ENCODE measurements around the gene MOV10L1. TPM values are rescaled to one million over a fixed set of nuclear protein-coding genes. Genes with fewer than 3 reads are reported as not detected.

The MOV10L1 gene
- total RNA-seq, 1 experiment from 2014 or later, result not detected

DNA sequence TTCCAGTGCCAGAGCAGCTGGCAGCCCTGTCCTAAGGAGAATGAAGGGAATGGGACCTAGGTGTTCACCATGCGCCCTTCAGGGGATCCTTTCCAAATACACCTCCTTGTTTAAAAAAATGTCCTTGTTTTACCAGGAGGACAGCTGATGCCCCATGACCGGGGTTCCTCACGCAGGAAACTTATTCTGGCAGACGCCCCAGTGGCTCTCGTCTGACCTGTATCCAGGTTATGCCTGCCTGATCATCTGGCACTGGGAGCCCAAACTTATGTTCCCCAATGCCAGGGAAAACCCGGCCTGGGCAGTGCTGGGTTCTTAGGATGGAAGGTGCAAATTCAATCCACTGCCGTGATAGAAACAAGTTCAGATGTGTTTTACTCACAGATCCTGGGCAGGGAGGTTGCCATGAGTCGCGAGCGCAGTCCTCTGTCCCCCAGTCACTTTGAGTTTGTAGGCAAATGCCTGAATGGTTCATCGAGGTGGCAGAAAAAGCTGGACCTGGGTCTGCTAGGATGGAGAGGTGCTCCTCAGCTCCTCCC is 31.5 kb downstream of the MOV10L1 start:
- TF ChIP-seq EZH2 (IDR thresholded peaks at IDR 0.05; ENCODE audit: borderline replicate concordance, low read depth, low read length, poor library complexity, severe bottlenecking), result no peak
- TF ChIP-seq, protein P1, sequence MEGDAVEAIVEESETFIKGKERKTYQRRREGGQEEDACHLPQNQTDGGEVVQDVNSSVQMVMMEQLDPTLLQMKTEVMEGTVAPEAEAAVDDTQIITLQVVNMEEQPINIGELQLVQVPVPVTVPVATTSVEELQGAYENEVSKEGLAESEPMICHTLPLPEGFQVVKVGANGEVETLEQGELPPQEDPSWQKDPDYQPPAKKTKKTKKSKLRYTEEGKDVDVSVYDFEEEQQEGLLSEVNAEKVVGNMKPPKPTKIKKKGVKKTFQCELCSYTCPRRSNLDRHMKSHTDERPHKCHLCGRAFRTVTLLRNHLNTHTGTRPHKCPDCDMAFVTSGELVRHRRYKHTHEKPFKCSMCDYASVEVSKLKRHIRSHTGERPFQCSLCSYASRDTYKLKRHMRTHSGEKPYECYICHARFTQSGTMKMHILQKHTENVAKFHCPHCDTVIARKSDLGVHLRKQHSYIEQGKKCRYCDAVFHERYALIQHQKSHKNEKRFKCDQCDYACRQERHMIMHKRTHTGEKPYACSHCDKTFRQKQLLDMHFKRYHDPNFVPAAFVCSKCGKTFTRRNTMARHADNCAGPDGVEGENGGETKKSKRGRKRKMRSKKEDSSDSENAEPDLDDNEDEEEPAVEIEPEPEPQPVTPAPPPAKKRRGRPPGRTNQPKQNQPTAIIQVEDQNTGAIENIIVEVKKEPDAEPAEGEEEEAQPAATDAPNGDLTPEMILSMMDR (conservative IDR thresholded peaks at IDR 0.05; ENCODE audit: low read depth, low read length), result no peak
- intact Hi-C loops (cut with micrococcal nuclease; ENCODE audit: unreplicated experiment), result no loop called here
- BruUV-seq (replicated peaks), result no TSS peak
- CTCF ChIA-PET, result no interaction called here
- Histone ChIP-seq H3K36me3 (ENCODE audit: insufficient read depth, low read length, poor library complexity, severe bottlenecking) (no peaks in the 10 kb centered on the region), H3K9me3 (ENCODE audit: low read depth, low read length, poor library complexity, severe bottlenecking) (no peaks in the 10 kb centered on the region), H3K4me1 (ENCODE audit: insufficient read depth, low read length, poor library complexity, severe bottlenecking) (no peaks in the 10 kb centered on the region), H3K27me3 (replicated peaks; ENCODE audit: insufficient read depth, low read depth, low read length, poor library complexity) (no peaks in the 10 kb centered on the region), H3K4me3 (ENCODE audit: low read depth, low read length, poor library complexity, severe bottlenecking) (no peak overlapping the region), H3K27ac (ENCODE audit: low read depth, low read length, poor library complexity, severe bottlenecking) (no peak overlapping the region)
- POLR2A ChIA-PET (ENCODE audit: low non-redundant PET), result no interaction called here
- no peak for DNase-seq (ENCODE audit: low spot score)

DNA sequence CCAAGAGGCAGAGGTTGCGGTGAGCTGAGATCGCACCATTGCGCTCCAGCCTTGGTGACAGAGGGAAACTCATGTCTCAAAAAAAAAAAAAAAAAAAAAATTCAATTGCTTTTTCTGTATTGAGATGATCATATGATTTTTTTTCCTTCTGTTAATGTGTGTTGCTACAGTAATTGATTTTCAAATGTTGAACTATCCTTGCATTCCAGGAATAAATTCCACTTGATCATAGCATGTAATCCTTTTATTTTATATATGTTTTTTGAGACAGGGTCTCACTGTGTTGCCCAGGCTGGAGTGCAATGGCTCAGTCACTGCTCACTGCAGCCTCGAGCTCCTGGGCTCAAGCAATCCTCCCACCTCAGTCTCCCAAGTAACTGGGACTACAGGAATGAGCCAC is 33.3 kb downstream of the MOV10L1 start:
- no peaks in the 10 kb centered on the region for H3K4me1 ChIP-seq (ENCODE audit: insufficient read depth, low read length, poor library complexity, severe bottlenecking)
- no peak overlapping the region for H3K27ac ChIP-seq (ENCODE audit: low read depth, low read length, poor library complexity, severe bottlenecking)
- no peaks in the 10 kb centered on the region for H3K9me3 ChIP-seq (ENCODE audit: low read depth, low read length, poor library complexity, severe bottlenecking)
- no TSS peak for BruUV-seq (replicated peaks)
- no peaks in the 10 kb centered on the region for H3K36me3 ChIP-seq (ENCODE audit: insufficient read depth, low read length, poor library complexity, severe bottlenecking)
- no peak for DNase-seq (ENCODE audit: low spot score)
- POLR2A ChIA-PET (ENCODE audit: low non-redundant PET), result interaction anchor here (0.7 kb wide), 1 partner anchor 29 kb away, joined by 3 read pairs; no protein-coding TSS in a partner anchor
- CTCF ChIA-PET, result no interaction called here
- no peak for TF ChIP-seq EZH2 (IDR thresholded peaks at IDR 0.05; ENCODE audit: borderline replicate concordance, low read depth, low read length, poor library complexity, severe bottlenecking)
- TF ChIP-seq, protein P1 (conservative IDR thresholded peaks at IDR 0.05; ENCODE audit: low read depth, low read length), result no peak
- intact Hi-C loops (cut with micrococcal nuclease; ENCODE audit: unreplicated experiment), result no loop called here
- H3K4me3 ChIP-seq (ENCODE audit: low read depth, low read length, poor library complexity, severe bottlenecking), result no peak overlapping the region
- H3K27me3 ChIP-seq (replicated peaks; ENCODE audit: insufficient read depth, low read depth, low read length, poor library complexity), result no peaks in the 10 kb centered on the region

DNA sequence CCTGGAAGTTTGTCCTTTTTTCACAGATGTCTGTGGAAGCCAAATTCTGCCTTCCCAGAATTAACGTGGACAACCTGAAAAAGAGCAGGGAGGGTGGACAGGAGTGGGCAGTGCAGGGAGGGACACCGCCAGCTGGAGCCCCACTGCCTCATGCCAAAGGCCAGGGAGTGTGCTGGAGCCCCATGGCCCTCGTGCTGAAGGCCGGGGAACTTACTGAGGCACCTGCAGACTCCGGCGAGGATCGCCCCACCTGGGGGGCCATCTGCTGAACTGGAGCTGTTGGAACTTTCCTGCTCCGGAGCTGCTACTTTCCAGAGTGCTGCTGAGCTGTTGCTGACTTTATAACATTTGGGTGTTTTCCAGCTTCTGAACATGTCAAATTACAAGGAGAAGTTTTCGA is 35.2 kb downstream of the MOV10L1 start:
- no peaks in the 10 kb centered on the region for H3K9me3 ChIP-seq (ENCODE audit: low read depth, low read length, poor library complexity, severe bottlenecking)
- BruUV-seq (replicated peaks), result no TSS peak
- no peak overlapping the region for H3K4me3 ChIP-seq (ENCODE audit: low read depth, low read length, poor library complexity, severe bottlenecking)
- no peak for DNase-seq (ENCODE audit: low spot score)
- H3K4me1 ChIP-seq (ENCODE audit: insufficient read depth, low read length, poor library complexity, severe bottlenecking), result no peaks in the 10 kb centered on the region
- no peaks in the 10 kb centered on the region for H3K36me3 ChIP-seq (ENCODE audit: insufficient read depth, low read length, poor library complexity, severe bottlenecking)
- POLR2A ChIA-PET (ENCODE audit: low non-redundant PET), result no interaction called here
- H3K27ac ChIP-seq (ENCODE audit: low read depth, low read length, poor library complexity, severe bottlenecking), result no peak overlapping the region
- intact Hi-C loops (cut with micrococcal nuclease; ENCODE audit: unreplicated experiment), result no loop called here
- TF ChIP-seq, protein P1 (conservative IDR thresholded peaks at IDR 0.05; ENCODE audit: low read depth, low read length), result no peak
- CTCF ChIA-PET, result no interaction called here
- H3K27me3 ChIP-seq (replicated peaks; ENCODE audit: insufficient read depth, low read depth, low read length, poor library complexity), result no peaks in the 10 kb centered on the region
